Natural killer cell (primary cell): ENCODE measurements around the gene ZFP1. TPM values are rescaled to one million over a fixed set of nuclear protein-coding genes. Genes with fewer than 3 reads are reported as not detected.
A peak's percentile ranks its signal among the peaks of the same experiment; 100 is the strongest.

Experiments
- ATAC-seq, 3 donors: fragments of 150-1000 bp in 2 of 3; fragments of 200-7000 bp in 1 of 3; cut with Tn5 transposase; 1 replicate in 1 of 3; 2 replicates in 2 of 3; pipeline ENCODE4 v1.10.0; 2021; ENCODE audit warnings: mild to moderate bottlenecking in 2 of 3, moderate library complexity in 2 of 3
- DNase-seq, 2 donors: peaks; one replicate each; pipeline versions ENCODE4 v3.0.0 to v3.0.0-alpha.2; 2013 to 2021; ENCODE audit warnings: mixed read lengths in 1 of 2
- H3K27ac ChIP-seq: one replicate; pipeline ENCODE4 v1.5.1; 2013; ENCODE audit warnings: mild to moderate bottlenecking, low read length
- H3K27me3 ChIP-seq: one replicate; pipeline ENCODE4 v1.6.1; 2013; ENCODE audit warnings: low read length; ENCODE audit not compliant: control insufficient read depth, insufficient read depth
- H3K36me3 ChIP-seq: one replicate; pipeline ENCODE4 v1.6.1; 2013; ENCODE audit warnings: low read length; ENCODE audit not compliant: control insufficient read depth, insufficient read depth
- H3K4me1 ChIP-seq: one replicate; pipeline ENCODE4 v1.6.1; 2013; ENCODE audit warnings: low read length; ENCODE audit not compliant: control insufficient read depth, insufficient read depth
- H3K4me3 ChIP-seq: one replicate; pipeline ENCODE4 v1.5.1; 2013; ENCODE audit warnings: low read length
- H3K9me3 ChIP-seq: one replicate; pipeline ENCODE4 v1.6.1; 2013; ENCODE audit warnings: low read length; ENCODE audit not compliant: control insufficient read depth, insufficient read depth
- H3K27ac Mint-ChIP-seq, 2 donors: one replicate each; pipeline ENCODE4 v1.8.0; 2022; ENCODE audit warnings: mild to moderate bottlenecking in 2 of 2, mixed read lengths in 2 of 2, moderate library complexity in 1 of 2
- H3K27me3 Mint-ChIP-seq, 2 donors: one replicate each; pipeline ENCODE4 v1.8.0; 2022; ENCODE audit warnings: low read depth in 2 of 2, mixed read lengths in 2 of 2
- H3K36me3 Mint-ChIP-seq: one replicate; pipeline ENCODE4 v1.8.0; 2022; ENCODE audit warnings: mixed read lengths
- H3K4me1 Mint-ChIP-seq, 2 donors: one replicate each; pipeline ENCODE4 v1.8.0; 2022; ENCODE audit warnings: mixed read lengths in 2 of 2
- H3K4me3 Mint-ChIP-seq: one replicate; pipeline ENCODE4 v1.8.0; 2022; ENCODE audit warnings: mild to moderate bottlenecking, moderate library complexity, mixed read lengths
- H3K9me3 Mint-ChIP-seq, 2 donors: one replicate each; pipeline ENCODE4 v1.8.0; 2022; ENCODE audit warnings: mixed read lengths in 2 of 2
- CTCF ChIP-seq: fragments of 200-600 bp; IDR thresholded peaks from one replicate; pipeline ENCODE4 v1.8.0; 2022; ENCODE audit warnings: antibody characterized with exemption
- WGBS: methylation state at CpG from one replicate; pipeline ENCODE4 v1.1.7; 2013; ENCODE audit warnings: missing lambda C conversion rate; ENCODE audit not compliant: insufficient coverage; 5-methylcytosine and 5-hydroxymethylcytosine counted together
- intact Hi-C: fragments of 100-400 bp; cut with micrococcal nuclease; formaldehyde crosslinking; loops from one replicate; pipeline ENCODE4 v1.14.2; 2022
- total RNA-seq, 4 donors: library from RNA; stranded (reverse); fragments of 120-200 nt in 1 of 4; gene quantifications; one replicate each; pipeline versions ENCODE4 v1.2.3 to v1.2.4, GENCODE V29; 2013 to 2022

Gene ZFP1
- total RNA-seq, 3 donors from 2014 or later (not counting 1 experiment from before 2014, with no cell fraction given) = 9.0 to 16.2 (median 14.9) TPM

- H3K4me1 Mint-ChIP-seq = no peaks in the 10 kb centered on the region
- peaks cover 6 to 13% of the 10 kb centered on the region in 2 donors for H3K27me3 Mint-ChIP-seq
- TF ChIP-seq CTCF = no peak
- H3K36me3 Mint-ChIP-seq = no peaks in the 10 kb centered on the region
- H3K9me3 Mint-ChIP-seq = no peaks in the 10 kb centered on the region
- WGBS = 82% methylated on average over 9 of the region's 9 CpGs
- no peak overlapping the region for H3K4me3 Mint-ChIP-seq
- Histone ChIP-seq H3K27ac (no peak overlapping the region), H3K36me3 (no peaks in the 10 kb centered on the region), H3K4me3 (no peak overlapping the region), H3K9me3 (no peaks in the 10 kb centered on the region), H3K27me3 (no peaks in the 10 kb centered on the region), H3K4me1 (peaks cover 5% of the 10 kb centered on the region)
- intact Hi-C loops = no loop called here
- DNase-seq = no peak
- H3K27ac Mint-ChIP-seq = no peak overlapping the region
- ATAC-seq = no peak
Measured at GRCh38 chr16:75130150-75130771, 18.1 kb upstream of the ZFP1 start.

DNA sequence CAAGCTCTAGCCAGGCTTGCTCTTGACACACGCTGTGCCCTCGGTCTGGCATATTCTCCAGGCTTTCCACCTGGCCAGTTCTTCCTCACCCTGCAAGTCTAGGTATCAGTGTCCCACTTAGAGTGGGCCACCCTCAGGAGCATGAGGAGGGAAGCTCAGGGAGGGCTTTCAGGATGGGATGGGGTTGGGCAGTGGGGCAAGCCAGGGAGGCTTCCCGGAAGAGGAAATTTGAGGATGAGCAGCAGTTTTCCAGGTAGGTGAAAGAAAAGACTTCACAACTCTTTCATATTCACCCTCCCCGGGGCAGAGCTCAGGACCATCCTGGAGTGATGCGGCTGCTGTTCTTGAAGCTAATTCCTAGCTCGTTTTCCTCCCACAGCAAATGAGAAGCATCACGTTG, 17.2 kb upstream of the ZFP1 start:
- Mint-ChIP-seq H3K27me3 (peaks cover 6 to 13% of the 10 kb centered on the region in 2 donors), H3K4me1 (no peaks in the 10 kb centered on the region), H3K27ac (no peak overlapping the region), H3K36me3 (no peaks in the 10 kb centered on the region), H3K4me3 (no peak overlapping the region), H3K9me3 (no peaks in the 10 kb centered on the region)
- DNase-seq = no peak
- ATAC-seq = no peak
- TF ChIP-seq CTCF = no peak
- Histone ChIP-seq H3K27me3 (no peaks in the 10 kb centered on the region), H3K27ac (no peak overlapping the region), H3K36me3 (no peaks in the 10 kb centered on the region), H3K9me3 (no peaks in the 10 kb centered on the region), H3K4me1 (peaks cover 5% of the 10 kb centered on the region), H3K4me3 (no peak overlapping the region)
- intact Hi-C loops = no loop called here
- 88% methylated on average over 6 of the region's 7 CpGs for WGBS

- DNase-seq = no peak
- no peak for ATAC-seq
- intact Hi-C loops = no loop called here
- no peaks in the 10 kb centered on the region for H3K9me3 Mint-ChIP-seq
- no peak for TF ChIP-seq CTCF
- peaks cover 10% of the 10 kb centered on the region in 2 donors for H3K4me1 Mint-ChIP-seq
- Histone ChIP-seq H3K27ac (no peak overlapping the region), H3K4me1 (peaks cover 9% of the 10 kb centered on the region), H3K27me3 (no peaks in the 10 kb centered on the region), H3K9me3 (no peaks in the 10 kb centered on the region), H3K4me3 (no peak overlapping the region), H3K36me3 (no peaks in the 10 kb centered on the region)
- H3K36me3 Mint-ChIP-seq = no peaks in the 10 kb centered on the region
- peaks cover 0 to 2% of the 10 kb centered on the region in 2 donors for H3K27me3 Mint-ChIP-seq
- peak overlapping the region in 1 of 2 donors; percentile 11 for H3K27ac Mint-ChIP-seq
- H3K4me3 Mint-ChIP-seq = peak overlapping the region; percentile 47
- 49% methylated on average over 8 of the region's 8 CpGs for WGBS
Measured at GRCh38 chr16:75138233-75138632, 10.1 kb upstream of the ZFP1 start.

DNA sequence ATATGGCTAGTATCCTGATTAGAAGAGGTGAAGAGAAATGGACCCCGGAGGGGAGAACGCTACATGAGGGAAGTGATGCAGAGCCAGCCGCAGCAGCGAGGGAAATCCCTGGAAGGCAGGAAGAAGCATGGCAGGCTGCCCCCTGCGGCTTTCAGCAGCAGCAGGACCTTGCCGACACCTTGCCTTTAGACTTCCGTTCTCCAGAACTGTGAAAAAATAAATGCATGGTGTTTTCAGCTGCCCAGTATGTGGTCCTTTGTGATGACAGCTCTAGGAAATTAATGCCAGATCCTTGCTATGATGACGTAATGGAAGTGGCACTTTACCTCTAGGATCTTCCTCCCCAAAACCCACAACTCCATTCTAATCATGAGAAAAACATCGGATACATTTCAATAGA, 9.7 kb upstream of the ZFP1 start:
- Mint-ChIP-seq H3K27me3 (peaks cover 0 to 2% of the 10 kb centered on the region in 2 donors), H3K36me3 (no peaks in the 10 kb centered on the region), H3K4me3 (peak overlapping the region; percentile 47), H3K27ac (peak overlapping the region in 1 of 2 donors; percentile 11), H3K9me3 (no peaks in the 10 kb centered on the region), H3K4me1 (peaks cover 10% of the 10 kb centered on the region in 2 donors)
- Histone ChIP-seq H3K4me3 (no peak overlapping the region), H3K27me3 (no peaks in the 10 kb centered on the region), H3K4me1 (peaks cover 9% of the 10 kb centered on the region), H3K9me3 (no peaks in the 10 kb centered on the region), H3K36me3 (no peaks in the 10 kb centered on the region), H3K27ac (no peak overlapping the region)
- intact Hi-C loops = no loop called here
- DNase-seq (peak in 1 of 2 donors; percentile 29), ATAC-seq (peak; percentile 66 to 87 (median 73))
- 42% methylated on average over 9 of the region's 9 CpGs for WGBS
- TF ChIP-seq CTCF = no peak
